Panc1 (cell line): Measurements from ENCODE around the gene SH3BGR. TPM values are rescaled to one million over a fixed set of nuclear protein-coding genes. Genes with fewer than 3 reads are reported as not detected.

Experiments
- ATAC-seq: fragments of 200-7000 bp; cut with Tn5 transposase; 2 replicates; pipeline ENCODE4 v1.9.1; 2020; ENCODE audit warnings: mild to moderate bottlenecking, moderate library complexity
- BruUV-seq: library from RNA; stranded (reverse); fragments of 400-500 nt; replicated peaks from 2 replicates; lab custom pipeline; 2021; lab: Mats Ljungman, UMichigan
- CTCF ChIA-PET: fragments of 300-600 bp; sonication (Branson Sonifier 250); formaldehyde crosslinking; loops from one replicate; lab custom pipeline; 2022; ENCODE audit warnings: antibody characterized with exemption; lab: Charles Lee
- POLR2A ChIA-PET: fragments of 300-600 bp; sonication (Branson Sonifier 250); formaldehyde crosslinking; loops from one replicate; lab custom pipeline; 2022; ENCODE audit warnings: antibody characterized with exemption; lab: Charles Lee
- DNase-seq: peaks from one replicate; pipeline ENCODE4 v3.0.0-alpha.2; 2010; ENCODE audit warnings: low read depth, low spot score
- H3K27ac ChIP-seq: 2 replicates; pipeline ENCODE4 v1.5.1; 2011; ENCODE audit warnings: mild to moderate bottlenecking, low read length, inconsistent platforms
- H3K27me3 ChIP-seq: fragments of 200-500 bp; sonication (Bioruptor generic); 2 replicates; pipeline ENCODE4 v1.6.0; 2014; ENCODE audit warnings: low read length, inconsistent platforms; ENCODE audit not compliant: control insufficient read depth, insufficient read depth
- H3K36me3 ChIP-seq: fragments of 200-500 bp; sonication (Bioruptor generic); 2 replicates; pipeline ENCODE4 v1.5.1; 2014; ENCODE audit warnings: inconsistent platforms, mild to moderate bottlenecking, low read length, moderate library complexity; ENCODE audit not compliant: control insufficient read depth, insufficient read depth
- H3K4me1 ChIP-seq: 2 replicates; pipeline ENCODE4 v1.5.1; 2011; ENCODE audit warnings: inconsistent platforms, mild to moderate bottlenecking, low read length, moderate library complexity; ENCODE audit not compliant: control insufficient read depth, insufficient read depth
- H3K4me3 ChIP-seq, 2 experiments: 2 replicates each; pipeline ENCODE4 v1.5.1; 2011 to 2012; ENCODE audit warnings: low read depth in 2 of 2, low read length in 2 of 2, mild to moderate bottlenecking in 2 of 2, inconsistent platforms in 1 of 2, moderate library complexity in 1 of 2
- H3K9me3 ChIP-seq: fragments of 200-500 bp; sonication (Bioruptor generic); 2 replicates; pipeline ENCODE4 v1.5.1; 2014; ENCODE audit warnings: low read depth, mild to moderate bottlenecking, inconsistent platforms, low read length, moderate library complexity; ENCODE audit not compliant: control insufficient read depth, insufficient read depth
- POLR2AphosphoS5 ChIP-seq: IDR thresholded peaks from 2 replicates; pipeline ENCODE4 v1.6.1; 2012; ENCODE audit warnings: mild to moderate bottlenecking, low read depth, low read length, moderate library complexity
- SIN3A ChIP-seq: IDR thresholded peaks from 2 replicates; pipeline ENCODE4 v1.6.1; 2012; ENCODE audit warnings: low read depth, mild to moderate bottlenecking, low read length, moderate library complexity, borderline replicate concordance; ENCODE audit not compliant: insufficient read depth
- TCF7L2 ChIP-seq: IDR thresholded peaks from 2 replicates; pipeline ENCODE4 v1.6.1; 2011; ENCODE audit warnings: mild to moderate bottlenecking, low read depth, low read length, inconsistent platforms
- in situ Hi-C: cut with HindIII; loops from 2 replicates; pipeline ENCODE4 v1.10.0; 2016; ENCODE audit warnings: low sequenced_read_pairs, low pct_unique_long_range_greater_than_20kb
- intact Hi-C: fragments of 100-400 bp; cut with micrococcal nuclease; formaldehyde crosslinking; loops from one replicate; pipeline ENCODE4 v1.10.0; 2022; ENCODE audit not compliant: unreplicated experiment
- total RNA-seq: library from RNA; stranded (reverse); gene quantifications from one replicate; pipeline ENCODE4 v1.2.1, GENCODE V29; 2021; ENCODE audit not compliant: unreplicated experiment
- TF ChIP-seq, protein P1 (sequence below): fragments of 450-650 bp; IDR thresholded peaks from 2 replicates; pipeline ENCODE4 v1.5.1; 2017; ENCODE audit warnings: mild to moderate bottlenecking
- TF ChIP-seq, protein P2 (sequence below), 2 experiments: IDR thresholded peaks; 2 replicates each; pipeline ENCODE4 v1.6.1; 2011 to 2012; ENCODE audit warnings: low read depth in 2 of 2, control low read depth in 1 of 2, low read length in 1 of 2, mild to moderate bottlenecking in 1 of 2, moderate library complexity in 1 of 2; ENCODE audit not compliant: insufficient read depth in 1 of 2

Gene SH3BGR
- total RNA-seq, 1 experiment from 2014 or later: 1.7 TPM

DNA sequence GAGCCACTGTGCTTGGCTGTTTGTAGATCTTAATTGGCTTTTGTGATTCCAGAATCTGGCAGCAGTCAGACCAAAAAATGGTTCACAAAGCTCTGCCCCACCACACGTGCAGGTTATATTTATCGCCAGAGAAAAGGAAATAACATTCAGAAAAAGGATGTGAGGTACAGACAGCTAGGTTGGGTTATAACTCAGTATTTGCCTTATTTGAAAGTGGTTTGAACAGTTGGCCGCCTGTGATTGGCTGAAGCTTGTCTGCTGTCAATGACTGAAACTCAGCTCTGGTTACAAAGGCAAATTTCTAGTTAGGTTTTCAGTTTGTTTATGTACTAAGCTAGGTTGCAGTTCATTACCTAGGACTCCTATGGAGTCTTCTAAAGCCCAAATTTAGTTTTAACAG lies 9.6 kb downstream of the SH3BGR start:
- DNase-seq (no peak), ATAC-seq (no peak)
- POLR2A ChIA-PET: no interaction called here
- no peaks in the 10 kb centered on the region for H3K4me1 ChIP-seq
- no peaks in the 10 kb centered on the region; the same call in 1 of the 2 replicates for H3K36me3 ChIP-seq
- no peak for TF ChIP-seq TCF7L2
- TF ChIP-seq, protein P1, sequence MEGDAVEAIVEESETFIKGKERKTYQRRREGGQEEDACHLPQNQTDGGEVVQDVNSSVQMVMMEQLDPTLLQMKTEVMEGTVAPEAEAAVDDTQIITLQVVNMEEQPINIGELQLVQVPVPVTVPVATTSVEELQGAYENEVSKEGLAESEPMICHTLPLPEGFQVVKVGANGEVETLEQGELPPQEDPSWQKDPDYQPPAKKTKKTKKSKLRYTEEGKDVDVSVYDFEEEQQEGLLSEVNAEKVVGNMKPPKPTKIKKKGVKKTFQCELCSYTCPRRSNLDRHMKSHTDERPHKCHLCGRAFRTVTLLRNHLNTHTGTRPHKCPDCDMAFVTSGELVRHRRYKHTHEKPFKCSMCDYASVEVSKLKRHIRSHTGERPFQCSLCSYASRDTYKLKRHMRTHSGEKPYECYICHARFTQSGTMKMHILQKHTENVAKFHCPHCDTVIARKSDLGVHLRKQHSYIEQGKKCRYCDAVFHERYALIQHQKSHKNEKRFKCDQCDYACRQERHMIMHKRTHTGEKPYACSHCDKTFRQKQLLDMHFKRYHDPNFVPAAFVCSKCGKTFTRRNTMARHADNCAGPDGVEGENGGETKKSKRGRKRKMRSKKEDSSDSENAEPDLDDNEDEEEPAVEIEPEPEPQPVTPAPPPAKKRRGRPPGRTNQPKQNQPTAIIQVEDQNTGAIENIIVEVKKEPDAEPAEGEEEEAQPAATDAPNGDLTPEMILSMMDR: no peak
- TF ChIP-seq POLR2AphosphoS5: no peak
- TF ChIP-seq, protein P2, sequence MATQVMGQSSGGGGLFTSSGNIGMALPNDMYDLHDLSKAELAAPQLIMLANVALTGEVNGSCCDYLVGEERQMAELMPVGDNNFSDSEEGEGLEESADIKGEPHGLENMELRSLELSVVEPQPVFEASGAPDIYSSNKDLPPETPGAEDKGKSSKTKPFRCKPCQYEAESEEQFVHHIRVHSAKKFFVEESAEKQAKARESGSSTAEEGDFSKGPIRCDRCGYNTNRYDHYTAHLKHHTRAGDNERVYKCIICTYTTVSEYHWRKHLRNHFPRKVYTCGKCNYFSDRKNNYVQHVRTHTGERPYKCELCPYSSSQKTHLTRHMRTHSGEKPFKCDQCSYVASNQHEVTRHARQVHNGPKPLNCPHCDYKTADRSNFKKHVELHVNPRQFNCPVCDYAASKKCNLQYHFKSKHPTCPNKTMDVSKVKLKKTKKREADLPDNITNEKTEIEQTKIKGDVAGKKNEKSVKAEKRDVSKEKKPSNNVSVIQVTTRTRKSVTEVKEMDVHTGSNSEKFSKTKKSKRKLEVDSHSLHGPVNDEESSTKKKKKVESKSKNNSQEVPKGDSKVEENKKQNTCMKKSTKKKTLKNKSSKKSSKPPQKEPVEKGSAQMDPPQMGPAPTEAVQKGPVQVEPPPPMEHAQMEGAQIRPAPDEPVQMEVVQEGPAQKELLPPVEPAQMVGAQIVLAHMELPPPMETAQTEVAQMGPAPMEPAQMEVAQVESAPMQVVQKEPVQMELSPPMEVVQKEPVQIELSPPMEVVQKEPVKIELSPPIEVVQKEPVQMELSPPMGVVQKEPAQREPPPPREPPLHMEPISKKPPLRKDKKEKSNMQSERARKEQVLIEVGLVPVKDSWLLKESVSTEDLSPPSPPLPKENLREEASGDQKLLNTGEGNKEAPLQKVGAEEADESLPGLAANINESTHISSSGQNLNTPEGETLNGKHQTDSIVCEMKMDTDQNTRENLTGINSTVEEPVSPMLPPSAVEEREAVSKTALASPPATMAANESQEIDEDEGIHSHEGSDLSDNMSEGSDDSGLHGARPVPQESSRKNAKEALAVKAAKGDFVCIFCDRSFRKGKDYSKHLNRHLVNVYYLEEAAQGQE (IDR thresholded peaks at IDR 0.05; ENCODE audit: insufficient read depth in 1 of 2, low read depth in 2 of 2, low read length in 1 of 2): no peak
- TF ChIP-seq SIN3A: no peak
- H3K4me3 ChIP-seq: no peak overlapping the region
- no peak overlapping the region for H3K27ac ChIP-seq
- in situ Hi-C loops (no loop called here), intact Hi-C loops (no loop called here)
- H3K27me3 ChIP-seq: no peaks in the 10 kb centered on the region
- CTCF ChIA-PET: no interaction called here
- H3K9me3 ChIP-seq: no peaks in the 10 kb centered on the region
- BruUV-seq: no TSS peak

DNA sequence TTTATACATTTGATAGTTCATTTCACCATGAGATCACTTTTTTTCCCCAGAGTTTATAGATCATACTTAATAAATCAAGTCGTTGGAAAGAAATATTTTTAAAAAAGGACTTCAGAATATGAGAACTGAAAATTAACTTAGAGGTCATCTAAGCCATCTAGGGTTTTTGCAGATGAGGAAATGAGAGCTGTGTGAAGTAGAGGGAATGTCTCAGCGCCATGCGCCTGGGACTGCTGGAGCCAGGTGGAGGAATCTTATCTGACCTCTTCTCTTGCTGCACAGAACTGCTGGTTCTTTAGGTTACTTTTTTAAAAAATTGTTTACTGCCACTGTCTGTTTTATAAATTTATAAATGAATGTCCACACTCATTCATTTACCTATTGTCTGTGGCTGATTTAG lies 11.5 kb downstream of the SH3BGR start:
- intact Hi-C loops: no loop called here
- Histone ChIP-seq H3K36me3 (no peaks in the 10 kb centered on the region), H3K27me3 (no peaks in the 10 kb centered on the region), H3K4me1 (no peaks in the 10 kb centered on the region), H3K9me3 (no peaks in the 10 kb centered on the region), H3K27ac (no peak overlapping the region), H3K4me3 (no peak overlapping the region)
- no peak for ATAC-seq
- in situ Hi-C loops: no loop called here
- BruUV-seq: no TSS peak
- no peak for DNase-seq
- ChIA-PET POLR2A (no interaction called here), CTCF (no interaction called here)
- TF ChIP-seq SIN3A (no peak), TCF7L2 (no peak), POLR2AphosphoS5 (no peak)
- TF ChIP-seq, protein P1: no peak
- TF ChIP-seq, protein P2 (IDR thresholded peaks at IDR 0.05; ENCODE audit: insufficient read depth in 1 of 2, low read depth in 2 of 2, low read length in 1 of 2): no peak
